Stimulated activated naive CD8-positive, alpha-beta T cell treated with anti-CD3 and anti-CD28 coated beads, Interleukin-15, Interleukin-2, amounts not matched to agents 100 U/mL and 50 U/mL, for 24 hours (primary cell): ENCODE data around the gene GSK3A.
"Not testable (repeated sequence)": the region's sequence is repeated elsewhere in the genome, so short reads cannot be mapped to it uniquely, and the experiment has no call there.

Experiments
- ATAC-seq: fragments of 150-1000 bp; cut with Tn5 transposase; one replicate; pipeline ENCODE4 v1.10.0; 2021
- DNase-seq: peaks from one replicate; pipeline ENCODE4 v3.0.0; 2021

The GSK3A gene

GRCh38 chr19:42268704-42269477, 26.5 kb upstream of the GSK3A start, which contains the start of gene CIC:
Gene CIC (plus strand): TSS chr19:42269252. CDS start chr19:42271784, 2,532 bp downstream.
- DNase-seq (peak; percentile 99), ATAC-seq (peak; percentile 91)

GRCh38 chr19:42268142-42268703, 25.8 kb upstream of the GSK3A start:
- DNase-seq (peak; percentile 98), ATAC-seq (peak; percentile 64)

GRCh38 chr19:42267644-42268141, 25.3 kb upstream of the GSK3A start:
- no peak for ATAC-seq
- DNase-seq, result no peak

DNA sequence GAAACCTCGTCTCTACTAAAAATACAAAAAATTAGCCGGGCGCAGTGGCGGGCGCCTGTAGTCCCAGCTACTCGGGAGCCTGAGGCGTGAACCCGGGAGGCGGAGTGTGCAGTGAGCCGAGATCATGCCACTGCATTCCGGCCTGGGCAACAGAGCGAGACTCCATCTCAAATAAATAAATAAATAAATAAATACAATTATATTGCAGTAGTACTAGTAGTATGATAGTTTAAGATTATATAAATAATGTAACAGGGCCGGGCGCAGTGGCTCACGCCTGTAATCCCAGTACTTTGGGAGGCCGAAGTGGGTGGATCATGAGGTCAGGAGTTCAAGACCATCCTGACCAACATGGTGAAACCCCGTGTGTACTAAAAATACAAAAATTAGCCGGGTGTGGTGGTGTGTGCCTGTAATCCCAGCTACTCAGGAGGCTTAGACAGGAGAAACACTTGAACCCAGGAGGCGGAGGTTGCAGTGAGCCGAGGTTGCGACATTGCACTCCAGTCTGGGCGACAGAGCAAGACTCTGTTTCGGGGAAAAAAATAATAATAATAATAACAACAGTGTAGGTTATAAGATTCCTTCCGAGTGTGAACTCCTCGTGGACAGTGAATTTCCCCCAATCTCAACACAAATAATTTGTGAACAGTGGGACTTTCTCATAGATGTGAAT, 24.7 kb upstream of the GSK3A start:
- ATAC-seq, DNase-seq: not testable (repeated sequence)

- ATAC-seq, DNase-seq: not testable (repeated sequence)
These were observed 23.7 kb upstream of the GSK3A start for GRCh38 chr19:42266105-42266504.

DNA sequence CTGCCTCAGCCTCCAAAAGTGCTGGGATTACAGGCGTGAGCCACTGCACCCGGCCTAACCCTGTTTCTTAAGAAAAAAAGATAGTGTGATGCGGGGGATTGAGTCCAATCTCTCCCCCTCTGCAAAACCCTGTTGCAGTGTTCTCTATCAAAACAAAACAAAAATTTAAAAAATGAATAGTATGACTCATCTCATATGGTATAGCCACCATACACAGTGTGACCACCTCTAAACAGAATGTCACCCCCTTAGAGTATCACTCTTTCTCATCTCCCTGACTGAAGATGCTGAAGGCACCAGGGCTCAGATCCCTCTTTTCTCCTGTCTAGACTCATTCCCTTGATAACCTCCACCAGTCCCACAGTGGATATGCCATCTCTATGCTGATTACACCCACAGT, 19.4 kb upstream of the GSK3A start:
- DNase-seq, result no peak
- peak; percentile 72 for ATAC-seq

- DNase-seq, ATAC-seq: not testable (repeated sequence)
These were observed 15.4 kb upstream of the GSK3A start for GRCh38 chr19:42257842-42258241.

- no peak for DNase-seq
- no peak for ATAC-seq
These were observed 13.7 kb upstream of the GSK3A start for GRCh38 chr19:42255766-42256745.

- DNase-seq (peak; percentile 95), ATAC-seq (peak; percentile 76)
These were observed 12.7 kb upstream of the GSK3A start, which contains the start of gene ERF for GRCh38 chr19:42254850-42255765. Gene ERF (minus strand): TSS chr19:42255128. CDS start chr19:42254999, 129 bp downstream.

DNA sequence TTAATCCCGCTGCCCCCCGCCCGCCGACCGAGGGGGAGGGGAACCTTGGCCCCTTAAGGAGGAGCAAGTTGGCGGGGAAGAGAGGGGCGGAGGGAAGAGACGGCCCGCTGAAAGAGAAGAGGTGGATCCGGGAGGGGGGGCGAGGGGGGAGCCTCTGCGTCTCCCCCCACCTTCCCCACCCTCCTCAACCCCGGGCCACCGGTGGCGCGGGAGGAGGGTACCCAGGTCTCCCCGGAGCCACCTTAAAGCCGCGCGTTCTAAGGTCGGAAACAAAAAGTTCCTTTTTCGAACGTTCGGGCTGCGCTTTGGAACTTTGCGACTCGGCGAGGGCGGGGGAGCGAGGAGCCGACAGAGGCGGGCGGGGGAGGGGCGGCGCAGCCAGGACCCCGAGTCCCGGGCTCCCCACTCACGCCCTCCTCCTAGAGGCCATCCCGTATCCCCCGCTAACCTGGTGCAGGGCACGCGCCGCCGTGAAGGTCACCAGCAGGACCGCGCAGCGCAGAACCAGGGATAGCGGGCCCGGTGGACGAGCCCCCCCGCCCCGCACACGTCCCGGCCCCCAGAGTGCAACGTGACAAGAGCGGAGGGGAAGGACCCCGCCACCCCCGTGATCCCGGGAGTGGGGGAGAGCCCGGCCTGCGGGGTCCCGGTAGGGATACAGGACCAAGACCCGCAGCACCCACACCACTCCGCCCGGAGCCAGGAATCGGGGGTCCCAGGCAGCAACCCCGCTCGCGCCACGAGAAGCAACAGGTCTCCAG, 11.9 kb upstream of the GSK3A start:
- DNase-seq (peak; percentile 81), ATAC-seq (peak; percentile 28)

- DNase-seq, result peak; percentile 74
- peak; percentile 9 for ATAC-seq
These were observed 11.1 kb upstream of the GSK3A start for GRCh38 chr19:42253245-42254088.

DNA sequence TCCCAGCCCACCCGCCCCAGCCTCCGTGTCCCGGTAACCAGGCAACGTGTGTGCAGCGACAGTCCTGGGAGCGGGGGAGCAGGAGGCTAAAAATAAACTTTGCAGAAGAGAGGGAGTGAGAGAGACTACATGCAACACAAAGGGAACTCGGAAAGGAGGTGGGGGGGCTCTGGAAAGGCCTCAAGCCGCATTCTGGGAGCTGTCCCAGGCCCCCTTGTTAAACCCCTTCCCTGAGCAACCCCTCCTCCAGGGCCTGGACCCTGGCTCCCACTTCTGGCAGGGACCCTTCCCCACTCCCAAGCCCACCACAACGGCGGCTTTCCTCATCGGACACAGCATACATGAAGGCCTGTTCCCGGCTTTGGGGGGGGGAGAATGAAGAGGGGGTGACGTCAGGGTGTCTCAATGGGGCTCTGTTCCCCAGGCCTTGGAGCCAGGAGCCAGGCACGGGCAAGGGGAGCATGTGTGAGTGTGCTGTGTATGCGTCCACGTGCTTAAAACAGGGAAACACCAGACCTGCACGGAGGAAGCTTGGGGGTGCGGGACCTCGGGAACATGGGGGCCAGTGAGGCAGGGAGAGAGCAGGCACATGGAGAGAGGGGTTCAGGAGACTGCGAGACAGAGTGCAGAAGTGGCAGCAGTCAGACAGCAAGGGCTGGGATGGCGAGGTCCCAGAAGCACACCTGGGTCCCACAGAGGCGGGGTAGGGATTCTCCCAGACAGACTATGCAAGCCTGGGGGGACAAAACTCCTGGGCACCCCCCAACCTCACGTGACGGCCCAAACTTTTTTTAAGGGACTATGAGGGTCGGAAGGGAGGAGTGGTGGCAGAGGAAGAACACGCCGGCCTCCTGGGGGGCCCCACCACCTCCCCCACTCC, 10.2 kb upstream of the GSK3A start:
- no peak for ATAC-seq
- peak; percentile 27 for DNase-seq

GRCh38 chr19:42251572-42252358, 9.4 kb upstream of the GSK3A start:
- no peak for ATAC-seq
- DNase-seq, result no peak

DNA sequence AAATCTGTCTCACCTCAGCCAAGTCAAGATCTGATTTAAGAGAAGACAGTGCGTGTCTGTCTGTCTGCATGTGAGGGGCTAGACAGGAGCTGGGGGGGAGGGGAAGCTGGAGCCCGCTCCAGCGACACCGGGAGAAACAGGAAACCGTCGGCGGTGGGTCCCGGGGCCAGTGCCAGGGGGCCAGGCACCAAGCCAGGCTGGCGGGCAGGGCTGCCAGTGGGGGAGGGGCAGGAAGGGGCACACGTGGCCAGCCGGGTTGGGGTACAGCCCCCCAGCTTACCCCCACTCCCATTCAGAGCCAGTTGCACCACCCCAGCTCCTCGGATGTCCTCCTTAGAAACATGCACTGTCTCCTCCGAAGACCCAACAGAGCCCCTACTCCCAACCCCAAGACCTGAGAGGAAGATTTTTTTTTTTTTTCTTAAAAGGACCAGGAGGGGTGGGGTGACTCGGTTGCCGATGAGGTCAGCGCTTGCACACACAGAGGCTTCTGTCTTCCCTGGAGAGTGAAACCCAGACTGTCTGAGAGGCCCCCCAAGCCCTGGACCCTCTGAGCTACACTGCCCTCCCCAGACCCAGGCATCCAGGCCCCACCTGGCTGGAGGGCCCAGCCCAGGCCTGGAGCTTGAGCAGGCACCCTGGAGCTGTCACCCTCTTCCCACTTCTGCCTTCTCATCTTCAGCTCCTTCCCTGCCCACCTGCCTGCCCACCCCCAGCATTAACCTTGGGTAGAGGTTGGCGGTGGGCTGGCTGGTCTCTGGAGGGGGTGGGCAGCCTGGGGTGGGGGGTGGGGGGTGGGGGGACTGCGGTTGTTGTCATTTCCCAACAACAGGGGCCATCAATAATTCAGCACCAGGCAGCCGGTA, 8.5 kb upstream of the GSK3A start:
- DNase-seq (peak; percentile 45), ATAC-seq (peak; percentile 8)

GRCh38 chr19:42250183-42250665, 7.8 kb upstream of the GSK3A start:
- DNase-seq, result no peak
- ATAC-seq, result no peak

GRCh38 chr19:42249769-42250168, 7.4 kb upstream of the GSK3A start:
- DNase-seq (no peak), ATAC-seq (no peak)
